H1 (cell line): ENCODE measurements around the gene ONECUT3. TPM values are rescaled to one million over a fixed set of nuclear protein-coding genes. Genes with fewer than 3 reads are reported as not detected.

Source experiments
- CTCF ChIA-PET: fragments of 300-600 bp; sonication (Branson Sonifier 250); formaldehyde crosslinking; loops from one replicate; lab custom pipeline; 2021; ENCODE audit not compliant: partially characterized antibody; lab: Charles Lee
- POLR2A ChIA-PET: fragments of 300-600 bp; sonication (Branson Sonifier 250); formaldehyde crosslinking; loops from one replicate; lab custom pipeline; 2021; ENCODE audit warnings: inconsistent platforms; ENCODE audit not compliant: partially characterized antibody; lab: Charles Lee
- DNase-seq, 2 experiments: peaks; one replicate each; pipeline versions ENCODE4 v3.0.0 to v3.0.0-alpha.2; 2010 to 2022; ENCODE audit warnings: low spot score in 2 of 2, low read depth in 1 of 2, mixed read lengths in 1 of 2
- FAIRE-seq: peaks from 2 replicates; lab custom pipeline; 2011; peaks lifted over from hg19 to GRCh38; lab: Jason Lieb, UNC
- H2AFZ ChIP-seq: 2 replicates; pipeline ENCODE4 v1.8.1; 2012; ENCODE audit warnings: low read length, inconsistent platforms
- H2AK5ac ChIP-seq: 2 replicates; pipeline ENCODE4 v1.6.1; 2013; ENCODE audit warnings: low read depth, low read length
- H2BK120ac ChIP-seq: replicated peaks from 2 replicates; pipeline ENCODE3; 2013; ENCODE audit warnings: low read depth, low read length, inconsistent platforms
- H2BK12ac ChIP-seq: 2 replicates; pipeline ENCODE4 v1.6.1; 2013; ENCODE audit warnings: low read depth, low read length
- H2BK15ac ChIP-seq: 2 replicates; pipeline ENCODE4 v1.6.1; 2013; ENCODE audit warnings: low read length
- H2BK20ac ChIP-seq: 2 replicates; pipeline ENCODE4 v1.6.1; 2013; ENCODE audit warnings: low read length
- H2BK5ac ChIP-seq: 2 replicates; pipeline ENCODE4 v1.6.1; 2013; ENCODE audit warnings: low read depth, low read length
- H3K14ac ChIP-seq: 2 replicates; pipeline ENCODE4 v1.6.1; 2013; ENCODE audit warnings: inconsistent platforms; ENCODE audit not compliant: insufficient read length
- H3K18ac ChIP-seq: 2 replicates; pipeline ENCODE4 v1.6.1; 2013; ENCODE audit warnings: low read length; ENCODE audit errors: extremely low read depth
- H3K23ac ChIP-seq: 2 replicates; pipeline ENCODE4 v1.6.1; 2013; ENCODE audit warnings: inconsistent platforms; ENCODE audit not compliant: insufficient read length
- H3K23me2 ChIP-seq: 2 replicates; pipeline ENCODE4 v1.6.1; 2013; ENCODE audit warnings: low read depth, low read length
- H3K27ac ChIP-seq: 2 replicates; pipeline ENCODE4 v1.6.1; 2011; ENCODE audit warnings: low read depth, low read length, inconsistent platforms
- H3K27me3 ChIP-seq, 4 experiments: replicated peaks in 1 of 4; 1 replicate in 1 of 4; 2 replicates in 3 of 4; pipeline versions ENCODE4 v1.6.1 to v1.8.1; 2011 to 2013; ENCODE audit warnings: low read length in 3 of 4, mild to moderate bottlenecking in 3 of 4, inconsistent platforms in 2 of 4, mixed read lengths in 2 of 4, moderate library complexity in 1 of 4; ENCODE audit not compliant: control insufficient read depth in 3 of 4, insufficient read depth in 3 of 4; ENCODE audit errors: extremely low read depth in 1 of 4
- H3K36me3 ChIP-seq, 4 experiments: 2 replicates each; pipeline versions ENCODE4 v1.6.1 to v1.8.1; 2011 to 2013; ENCODE audit warnings: mild to moderate bottlenecking in 4 of 4, low read length in 3 of 4, moderate library complexity in 2 of 4, control low read depth in 1 of 4, inconsistent platforms in 1 of 4; ENCODE audit not compliant: insufficient read depth in 4 of 4, control insufficient read depth in 2 of 4
- H3K4ac ChIP-seq: replicated peaks from 2 replicates; pipeline ENCODE3; 2013; ENCODE audit warnings: low read length, low read depth, mixed read lengths, inconsistent platforms; ENCODE audit not compliant: insufficient read length
- H3K4me1 ChIP-seq, 4 experiments: replicated peaks in 1 of 4; 1 replicate in 1 of 4; 2 replicates in 3 of 4; pipeline versions ENCODE4 v1.6.1 to v1.8.1; 2011 to 2013; ENCODE audit warnings: low read length in 3 of 4, inconsistent platforms in 2 of 4, mixed read lengths in 1 of 4; ENCODE audit not compliant: insufficient read depth in 4 of 4, control insufficient read depth in 3 of 4
- H3K4me2 ChIP-seq, 2 experiments: 2 replicates each; pipeline versions ENCODE4 v1.6.1 to v1.8.1; 2011 to 2013; ENCODE audit warnings: low read depth in 2 of 2, low read length in 2 of 2, control low read depth in 1 of 2, inconsistent platforms in 1 of 2, mild to moderate bottlenecking in 1 of 2; ENCODE audit not compliant: insufficient read depth in 1 of 2
- H3K4me3 ChIP-seq, 4 experiments: fragments of 200-600, 300-600 bp in 1 of 4; sonication (generic), shearing (Covaris generic), sonication (Bioruptor Twin) in 1 of 4; 2 replicates each; pipeline versions ENCODE4 v1.5.1 to v1.8.1; 2011 to 2016; ENCODE audit warnings: low read length in 4 of 4, low read depth in 3 of 4, control low read depth in 2 of 4, inconsistent platforms in 2 of 4, mild to moderate bottlenecking in 2 of 4, mixed read lengths in 1 of 4, moderate library complexity in 1 of 4; ENCODE audit not compliant: insufficient read depth in 2 of 4; ENCODE audit errors: extremely low read depth in 1 of 4
- H3K56ac ChIP-seq: replicated peaks from 2 replicates; pipeline ENCODE3; 2013; ENCODE audit warnings: low read depth, mild to moderate bottlenecking, mixed read lengths, low read length, inconsistent platforms; ENCODE audit not compliant: insufficient read length
- H3K79me1 ChIP-seq: 2 replicates; pipeline ENCODE4 v1.6.1; 2013; ENCODE audit warnings: low read depth, low read length, control low read depth
- H3K79me2 ChIP-seq, 2 experiments: 2 replicates each; pipeline versions ENCODE4 v1.6.1 to v1.8.1; 2012 to 2013; ENCODE audit warnings: low read length in 2 of 2, mild to moderate bottlenecking in 2 of 2, inconsistent platforms in 1 of 2; ENCODE audit not compliant: insufficient read depth in 2 of 2, control insufficient read depth in 1 of 2
- H3K9ac ChIP-seq, 4 experiments: replicated peaks in 1 of 4; 1 replicate in 1 of 4; 2 replicates in 3 of 4; pipeline versions ENCODE4 v1.6.1 to v1.8.1; 2011 to 2013; ENCODE audit warnings: low read depth in 3 of 4, low read length in 3 of 4, control low read depth in 2 of 4, mild to moderate bottlenecking in 2 of 4, moderate library complexity in 2 of 4, inconsistent platforms in 1 of 4; ENCODE audit errors: extremely low read depth in 1 of 4
- H3K9me3 ChIP-seq, 2 experiments: 2 replicates each; pipeline versions ENCODE4 v1.6.1 to v1.8.1; 2012 to 2013; ENCODE audit warnings: mild to moderate bottlenecking in 2 of 2, moderate library complexity in 2 of 2, control low read depth in 1 of 2, inconsistent platforms in 1 of 2, low read depth in 1 of 2, low read length in 1 of 2, mixed read lengths in 1 of 2; ENCODE audit not compliant: insufficient read depth in 2 of 2
- H4K20me1 ChIP-seq, 2 experiments: replicated peaks in 1 of 2; 2 replicates each; pipeline versions ENCODE3 to v1.8.1; 2011 to 2013; ENCODE audit warnings: inconsistent platforms in 2 of 2, low read length in 2 of 2, mild to moderate bottlenecking in 1 of 2; ENCODE audit not compliant: insufficient read depth in 2 of 2, control insufficient read depth in 1 of 2
- H4K5ac ChIP-seq: 2 replicates; pipeline ENCODE4 v1.6.1; 2013; ENCODE audit warnings: low read length, low read depth, mixed read lengths, inconsistent platforms; ENCODE audit not compliant: insufficient read length
- H4K8ac ChIP-seq: 2 replicates; pipeline ENCODE4 v1.8.0; 2013; ENCODE audit warnings: mild to moderate bottlenecking, moderate library complexity, low read length, inconsistent platforms; ENCODE audit not compliant: insufficient read depth; ENCODE audit errors: extremely low read depth
- H4K91ac ChIP-seq: replicated peaks from 2 replicates; pipeline ENCODE3; 2013; ENCODE audit warnings: low read length, mixed read lengths, inconsistent platforms; ENCODE audit not compliant: insufficient read length
- CTBP2 ChIP-seq: IDR thresholded peaks from 2 replicates; pipeline ENCODE4 v1.7.0; 2011; ENCODE audit warnings: borderline replicate concordance, mild to moderate bottlenecking, moderate library complexity, mixed read lengths, low read length; ENCODE audit not compliant: insufficient read depth, insufficient read length
- CTCF ChIP-seq, 3 experiments: IDR thresholded peaks; 1 replicate in 2 of 3; 2 replicates in 1 of 3; pipeline versions ENCODE4 v1.5.1 to v1.6.1; 2011; ENCODE audit warnings: low read length in 3 of 3, mild to moderate bottlenecking in 3 of 3, inconsistent platforms in 2 of 3, low read depth in 1 of 3, moderate library complexity in 1 of 3; ENCODE audit not compliant: insufficient read depth in 1 of 3; ENCODE audit errors: control extremely low read depth in 1 of 3
- EGR1 ChIP-seq: IDR thresholded peaks from 2 replicates; pipeline ENCODE4 v1.6.1; 2011; ENCODE audit warnings: low read depth, low read length, borderline replicate concordance
- FOSL1 ChIP-seq: IDR thresholded peaks from 2 replicates; pipeline ENCODE4 v1.6.1; 2011; ENCODE audit warnings: mild to moderate bottlenecking, low read depth, low read length, moderate library complexity; ENCODE audit not compliant: insufficient read depth
- RBBP5 ChIP-seq: IDR thresholded peaks from 2 replicates; pipeline ENCODE4 v1.7.1; 2012; ENCODE audit warnings: low read depth, mild to moderate bottlenecking, inconsistent platforms, low read length, moderate library complexity, borderline replicate concordance
- TAF1 ChIP-seq: IDR thresholded peaks from 2 replicates; pipeline ENCODE4 v1.6.1; 2011; ENCODE audit warnings: mild to moderate bottlenecking, low read depth, low read length
- TEAD4 ChIP-seq: IDR thresholded peaks from 2 replicates; pipeline ENCODE4 v1.6.1; 2012; ENCODE audit warnings: low read depth, low read length, inconsistent platforms, mixed read lengths
- WGBS, 2 experiments: shearing (Covaris generic) in 1 of 2; methylation state at CpG; one replicate each; pipeline versions ENCODE4 v1.1.6 to v1.1.7; 2013 to 2015; ENCODE audit warnings: low lambda C conversion rate in 2 of 2, mixed read lengths in 2 of 2, inconsistent platforms in 1 of 2, low coverage in 1 of 2, missing lambda C conversion rate in 1 of 2; ENCODE audit not compliant: insufficient replicate concordance in 2 of 2, insufficient coverage in 1 of 2, insufficient read length in 1 of 2; ENCODE audit errors: extremely low coverage in 1 of 2, missing lambda C conversion rate in 1 of 2; 5-methylcytosine and 5-hydroxymethylcytosine counted together
- polyA plus RNA-seq, 7 experiments: library from polyadenylated mRNA; depleted of rRNA in 3 of 7; stranded (reverse) in 5 of 7; unstranded in 2 of 7; fragments of >200 nt in 5 of 7; fragments of 200-250 nt in 2 of 7; gene quantifications; 1 replicate in 5 of 7; 2 replicates in 1 of 7; 4 replicates in 1 of 7; pipeline versions ENCODE4 v1.2.1 to v1.2.3, GENCODE V29; 2011 to 2013; ENCODE audit warnings: missing spikeins in 2 of 7, mixed read lengths in 2 of 7
- total RNA-seq: library from RNA; stranded (reverse); fragmentation: NEBNext Ultra II Directional; extraction: Animal tissue kit (Norgen Biotek cat#: 25700); gene quantifications from 2 replicates; pipeline ENCODE4 v1.2.1, GENCODE V29; 2021

ONECUT3 gene
- total and polyA plus RNA-seq, 2 of the 8 experiments (the other 6 are each of a cell fraction or from before 2014, with no cell fraction given), result not detected

- Histone ChIP-seq H3K9me3 (no peaks in the 10 kb centered on the region), H4K5ac (no peak overlapping the region), H2AK5ac (no peak overlapping the region), H3K27ac (no peak overlapping the region), H2BK12ac (no peak overlapping the region), H3K18ac (no peak overlapping the region), H2BK15ac (no peak overlapping the region), H3K23ac (no peak overlapping the region), H3K79me2 (no peaks in the 10 kb centered on the region), H2BK120ac (no peak overlapping the region), H3K27me3 (peaks cover 0 to 7% (median 3%) of the 10 kb centered on the region in 4 experiments; a peak in 2 of 7 replicates), H4K91ac (no peak overlapping the region), H2BK20ac (no peak overlapping the region), H2AFZ (no peak overlapping the region), H3K4me1 (no peaks in the 10 kb centered on the region), H3K36me3 (no peaks in the 10 kb centered on the region), H4K8ac (no peak overlapping the region), H3K4ac (no peak overlapping the region), H3K23me2 (peaks cover 15% of the 10 kb centered on the region; the same call in 1 of the 2 replicates), H3K14ac (no peak overlapping the region), H4K20me1 (peaks cover 0 to 8% of the 10 kb centered on the region in 2 experiments), H3K9ac (no peak overlapping the region), H3K56ac (no peak overlapping the region), H3K4me2 (no peak overlapping the region), H2BK5ac (no peak overlapping the region), H3K79me1 (no peaks in the 10 kb centered on the region), H3K4me3 (no peak overlapping the region)
- POLR2A ChIA-PET, result no interaction called here
- no peak for FAIRE-seq
- no peak for DNase-seq
- CTCF ChIA-PET, result interaction anchor here (0.9 to 1.2 kb wide), 2 partner anchors 15 to 41 kb away, joined by 3 to 4 read pairs; no protein-coding TSS in a partner anchor
- TF ChIP-seq CTCF (IDR thresholded peaks at IDR 0.05; ENCODE audit: control extremely low read depth in 1 of 3, insufficient read depth in 1 of 3, low read depth in 1 of 3, low read length in 3 of 3) (no peak), TAF1 (no peak), TEAD4 (no peak), RBBP5 (no peak), EGR1 (no peak), CTBP2 (no peak), FOSL1 (no peak)
- 92% methylated on average over 2 of the region's 2 CpGs; no CpG with 5 or more reads in 1 of the 2 experiments for WGBS, 2 experiments
Measured at GRCh38 chr19:1713170-1713569, 40.1 kb upstream of the ONECUT3 start.
